Measurements from ENCODE around the gene MLXIP. TPM values are rescaled to one million over a fixed set of nuclear protein-coding genes. Genes with fewer than 3 reads are reported as not detected.
"Not testable (repeated sequence)": the region's sequence is repeated elsewhere in the genome, so short reads cannot be mapped to it uniquely, and the experiment has no call there.

MLXIP gene
- total RNA-seq, 1 experiment from 2014 or later, result 31.3 TPM

DNA sequence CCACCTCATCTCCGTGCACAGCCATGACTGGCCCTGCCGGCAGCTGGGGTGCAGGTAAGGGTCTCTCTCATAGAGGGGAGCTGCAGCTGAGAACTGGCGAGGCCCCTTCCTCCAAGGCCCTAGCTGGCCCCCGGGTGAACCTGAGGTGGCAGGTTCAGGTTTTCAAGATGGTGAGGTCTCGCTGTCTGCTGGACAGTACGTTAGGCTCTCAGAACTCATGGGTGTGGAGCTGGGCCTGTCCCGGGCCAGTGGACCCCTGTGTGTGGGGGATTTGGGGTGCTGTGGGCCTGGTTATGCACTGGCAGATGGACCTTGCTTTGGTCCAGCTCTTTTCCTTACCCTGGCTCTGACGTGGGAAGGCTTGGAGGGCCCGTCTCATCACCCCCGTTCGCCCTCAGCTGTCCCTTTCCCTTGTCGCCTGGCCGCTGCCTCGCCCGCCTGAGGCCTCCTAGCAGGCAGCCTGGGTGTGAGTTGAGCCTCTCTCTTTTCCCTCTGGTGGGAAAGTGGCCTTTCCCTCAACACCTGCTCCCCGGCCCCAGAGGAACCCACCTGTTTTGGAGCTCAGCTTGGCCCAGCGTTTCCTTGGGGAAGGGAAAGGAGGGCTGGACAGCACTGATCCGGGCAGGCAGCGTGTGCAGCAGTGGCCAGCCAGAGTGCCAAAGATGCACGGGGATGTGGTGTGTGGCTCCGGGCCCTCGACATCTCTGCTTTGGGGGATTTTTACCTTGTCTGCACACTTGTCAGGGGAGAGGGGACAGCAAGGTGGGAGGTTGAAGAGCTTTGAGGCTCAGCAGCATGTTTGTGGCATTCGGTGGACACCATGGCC is 67.2 kb downstream of the MLXIP start:
- no peak for DNase-seq (ENCODE audit: low spot score)

DNA sequence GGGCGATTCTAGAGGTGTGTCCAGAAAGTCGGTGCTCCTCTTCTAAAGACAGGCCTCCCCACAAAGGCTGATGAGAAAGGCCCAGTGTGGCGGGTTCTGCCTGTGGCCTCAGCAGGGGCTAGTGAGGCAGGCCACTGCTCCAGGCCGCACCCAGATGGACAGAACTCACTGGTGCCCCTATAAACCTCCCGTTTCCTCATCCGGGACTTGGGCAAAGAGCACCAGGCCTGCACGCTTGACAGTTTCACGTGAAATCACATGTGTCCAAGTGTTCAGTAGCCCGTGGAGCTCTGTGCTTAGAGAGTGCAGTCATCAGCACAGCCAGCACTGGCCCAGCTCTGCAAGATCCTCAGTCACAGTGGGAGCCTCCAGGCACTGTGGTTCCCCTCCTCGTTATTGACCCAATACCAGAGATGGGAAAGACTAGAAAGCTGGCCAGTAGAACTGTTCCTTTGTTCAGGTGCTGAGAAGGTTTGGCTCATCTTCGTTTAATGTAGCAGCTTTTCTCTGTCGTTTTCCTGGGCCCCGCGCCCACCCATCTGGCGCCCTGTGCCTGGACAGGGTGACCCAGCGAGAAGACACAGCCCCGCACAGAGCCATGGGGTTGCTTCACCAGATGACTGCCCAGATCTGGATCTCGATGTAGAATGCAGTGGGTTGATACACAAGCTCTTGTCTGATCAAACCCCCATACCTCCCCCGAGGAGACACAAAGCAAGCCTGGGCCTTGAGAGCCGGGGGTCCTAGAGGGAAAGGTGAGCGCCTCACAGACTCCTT is 69.1 kb downstream of the MLXIP start:
- no peak for DNase-seq (ENCODE audit: low spot score)

DNA sequence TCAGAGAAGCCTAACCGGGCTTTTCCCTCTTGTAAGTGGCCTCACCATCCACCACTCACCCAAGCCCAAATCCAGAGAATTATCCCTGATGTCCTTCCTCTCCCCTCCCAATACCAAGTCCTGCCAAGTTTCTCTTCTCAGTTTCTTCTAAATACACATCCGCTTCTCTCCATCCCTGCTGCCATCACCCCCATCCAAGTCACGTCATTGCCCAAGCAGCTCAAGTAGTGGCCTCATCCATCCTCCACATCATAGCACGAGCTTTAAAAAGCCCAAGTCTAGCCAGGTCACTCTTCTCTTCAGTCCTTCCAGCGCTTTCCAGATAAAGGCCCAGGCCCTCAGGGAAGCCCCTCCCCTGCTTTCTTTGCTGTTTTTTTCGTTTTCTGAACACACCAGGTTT is 70.1 kb downstream of the MLXIP start:
- no peak for DNase-seq (ENCODE audit: low spot score)

DNA sequence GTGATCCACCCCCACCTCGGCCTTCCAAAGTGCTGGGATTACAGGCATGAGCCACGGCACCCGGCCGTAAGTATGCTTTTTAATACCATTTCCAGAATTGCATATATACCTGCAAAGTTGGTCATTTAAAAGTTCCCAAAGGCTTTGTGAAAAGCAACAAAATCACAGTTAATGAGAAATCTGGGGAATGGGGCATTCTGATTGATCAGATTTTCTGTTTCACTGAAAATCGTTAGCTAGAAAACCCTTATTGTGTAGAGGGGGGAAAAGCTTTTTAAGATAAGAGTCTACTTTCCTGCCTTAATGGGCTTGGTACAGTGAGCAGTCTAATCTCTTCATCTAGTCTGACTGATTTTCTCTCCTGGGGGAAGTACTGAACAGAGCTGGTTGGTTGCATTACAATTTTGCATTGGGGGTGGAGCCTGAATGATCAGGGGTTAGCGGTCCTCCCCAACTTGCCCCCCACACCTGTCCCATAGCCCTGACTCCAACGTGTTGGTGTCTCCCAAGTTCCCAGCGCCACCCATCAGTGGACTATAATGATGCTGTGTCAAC is 71.6 kb downstream of the MLXIP start:
- no peak for DNase-seq (ENCODE audit: low spot score)

DNA sequence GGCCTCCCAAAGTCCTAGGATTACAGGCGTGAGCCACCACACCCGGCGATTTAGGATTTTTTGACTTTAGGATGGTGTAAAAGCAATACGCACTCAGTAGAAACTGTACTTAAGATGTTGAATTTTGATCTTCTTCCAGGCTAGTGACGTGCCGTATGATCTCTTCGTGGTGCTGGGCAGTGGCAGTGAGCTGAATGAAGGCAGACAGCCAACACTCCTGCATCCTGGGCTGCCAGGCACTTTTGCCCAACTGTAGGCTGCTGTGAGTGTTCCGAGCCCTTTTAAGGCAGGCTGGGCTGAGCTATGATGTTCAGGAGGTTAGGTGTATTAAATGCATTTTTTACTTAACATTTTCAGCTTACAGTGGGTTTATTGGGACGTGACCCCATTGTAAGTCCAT is 74.2 kb downstream of the MLXIP start:
- DNase-seq (ENCODE audit: low spot score), result no peak

DNA sequence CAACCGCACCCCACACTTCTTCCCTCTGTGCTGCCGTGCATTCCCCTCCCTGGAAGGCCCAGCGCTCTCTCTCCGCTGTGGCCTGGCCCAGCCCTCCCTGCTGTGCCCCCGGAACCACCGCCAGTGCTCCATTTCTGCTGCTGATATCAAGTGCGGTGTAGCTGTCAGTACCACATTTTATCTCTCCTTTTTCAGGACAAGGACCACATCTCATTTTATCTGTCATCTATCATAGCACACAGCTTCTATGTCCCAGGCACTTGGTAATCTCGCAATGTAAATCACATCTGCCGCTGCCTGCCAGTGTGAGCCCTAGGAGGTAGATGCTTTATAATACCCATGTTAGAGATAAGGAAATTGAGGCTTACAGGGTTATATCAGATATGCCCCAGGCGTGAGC is 77.1 kb downstream of the MLXIP start:
- DNase-seq (ENCODE audit: low spot score), result no peak

DNA sequence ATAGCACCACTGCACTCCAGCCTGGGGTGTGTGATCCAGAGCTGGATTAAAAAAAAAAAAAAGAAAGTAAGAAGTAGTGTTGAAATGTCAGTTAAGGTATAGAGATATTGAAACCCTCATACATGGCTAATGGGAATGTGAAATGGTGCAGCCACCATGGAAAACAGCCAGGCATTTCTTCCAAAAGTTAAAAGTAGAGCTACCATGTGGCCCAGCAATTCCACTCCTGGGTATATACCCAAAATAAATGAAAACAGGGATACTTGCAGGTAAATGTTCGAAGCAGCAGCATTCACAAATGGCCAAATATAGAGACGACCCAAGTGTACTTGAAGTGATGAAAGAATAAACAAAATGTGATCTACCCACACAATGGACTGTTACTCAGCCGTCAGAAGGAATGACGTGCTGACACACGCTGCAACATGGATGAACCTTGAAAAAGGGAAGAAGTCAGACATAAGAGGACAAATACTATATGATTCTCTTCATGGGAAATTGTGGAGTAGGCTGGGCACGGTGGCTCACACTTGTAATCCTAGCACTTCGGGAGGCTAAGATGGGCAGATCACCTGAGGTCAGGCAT is 80.2 kb downstream of the MLXIP start:
- DNase-seq (ENCODE audit: low spot score), result no peak

DNA sequence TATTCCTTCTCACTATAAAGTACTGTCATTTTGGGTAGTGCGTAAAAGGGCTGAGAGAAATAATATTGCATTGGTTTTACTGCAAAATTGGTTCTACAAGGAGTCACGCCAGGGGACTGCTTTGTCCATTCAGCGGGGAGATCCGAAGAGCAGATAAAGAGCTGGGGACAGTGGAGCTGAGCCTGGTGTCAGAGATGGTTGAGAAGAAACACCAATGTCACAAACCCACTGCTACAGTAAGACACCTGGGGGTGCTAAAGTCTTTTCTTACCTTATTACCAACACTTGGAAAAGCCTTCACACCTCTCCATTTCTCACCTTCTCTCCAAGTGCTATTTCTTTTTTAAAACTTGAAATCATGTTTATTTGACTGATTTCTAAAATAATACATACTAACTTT is 81.3 kb downstream of the MLXIP start:
- DNase-seq (ENCODE audit: low spot score), result no peak

DNA sequence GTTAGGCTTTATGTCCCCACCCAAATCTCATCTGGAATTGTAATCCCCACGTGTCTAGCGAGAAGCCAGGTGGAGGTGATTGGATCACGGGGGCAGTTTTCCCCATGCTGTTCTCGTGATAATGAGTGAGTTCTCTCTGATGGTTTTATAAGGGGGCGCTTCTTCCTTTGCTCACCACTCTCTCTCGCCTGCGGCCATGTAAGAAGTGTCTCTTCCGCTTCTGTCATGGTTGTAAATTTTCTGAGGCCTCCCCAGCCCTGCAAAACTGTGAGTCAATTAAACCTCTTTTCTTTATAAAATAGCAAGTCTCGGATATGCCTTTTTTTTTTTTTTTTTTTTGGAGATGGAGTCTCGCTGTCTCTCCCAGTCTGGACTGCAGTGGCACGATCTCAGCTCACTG is 82.2 kb downstream of the MLXIP start:
- no peak for DNase-seq (ENCODE audit: low spot score)

DNA sequence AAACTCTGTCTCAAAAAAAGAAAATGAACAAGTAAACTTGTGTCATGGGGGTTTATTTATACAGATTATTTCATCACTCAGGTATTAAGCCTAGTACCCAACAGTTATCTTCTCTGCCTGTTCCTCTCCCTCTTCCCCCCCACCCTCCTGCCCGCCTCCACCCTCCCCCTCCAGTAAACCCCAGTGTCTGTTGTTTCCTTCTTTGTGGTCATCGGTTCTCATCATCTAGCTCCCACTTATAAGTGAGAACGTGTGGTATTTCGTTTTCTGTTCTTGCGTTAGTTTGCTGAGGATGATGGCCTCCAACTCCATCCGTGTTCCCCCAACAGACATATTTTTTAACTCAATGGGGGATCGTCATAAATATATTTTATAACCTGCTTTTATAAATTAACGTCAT is 83.1 kb downstream of the MLXIP start:
- DNase-seq (ENCODE audit: low spot score), result no peak

DNA sequence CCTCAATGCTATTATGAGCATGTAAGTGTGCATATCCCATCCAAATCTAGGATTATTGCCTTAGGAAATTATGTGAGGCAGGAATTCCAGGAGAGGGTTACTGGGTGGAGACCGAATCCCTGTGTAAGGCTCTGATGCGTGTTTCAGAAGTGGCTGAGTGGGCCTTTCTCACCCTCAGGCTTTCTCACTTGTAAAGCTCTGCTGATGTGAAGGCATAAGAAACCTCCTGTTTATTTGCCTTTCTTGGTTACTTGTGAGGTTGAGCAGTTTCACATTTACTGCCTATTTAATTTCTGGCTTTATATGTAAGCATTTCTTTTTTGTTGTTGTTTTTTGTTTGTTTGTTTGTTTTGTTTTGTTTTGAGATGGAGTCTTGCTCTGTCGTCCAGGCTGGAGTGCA is 84.4 kb downstream of the MLXIP start:
- no peak for DNase-seq (ENCODE audit: low spot score)

DNA sequence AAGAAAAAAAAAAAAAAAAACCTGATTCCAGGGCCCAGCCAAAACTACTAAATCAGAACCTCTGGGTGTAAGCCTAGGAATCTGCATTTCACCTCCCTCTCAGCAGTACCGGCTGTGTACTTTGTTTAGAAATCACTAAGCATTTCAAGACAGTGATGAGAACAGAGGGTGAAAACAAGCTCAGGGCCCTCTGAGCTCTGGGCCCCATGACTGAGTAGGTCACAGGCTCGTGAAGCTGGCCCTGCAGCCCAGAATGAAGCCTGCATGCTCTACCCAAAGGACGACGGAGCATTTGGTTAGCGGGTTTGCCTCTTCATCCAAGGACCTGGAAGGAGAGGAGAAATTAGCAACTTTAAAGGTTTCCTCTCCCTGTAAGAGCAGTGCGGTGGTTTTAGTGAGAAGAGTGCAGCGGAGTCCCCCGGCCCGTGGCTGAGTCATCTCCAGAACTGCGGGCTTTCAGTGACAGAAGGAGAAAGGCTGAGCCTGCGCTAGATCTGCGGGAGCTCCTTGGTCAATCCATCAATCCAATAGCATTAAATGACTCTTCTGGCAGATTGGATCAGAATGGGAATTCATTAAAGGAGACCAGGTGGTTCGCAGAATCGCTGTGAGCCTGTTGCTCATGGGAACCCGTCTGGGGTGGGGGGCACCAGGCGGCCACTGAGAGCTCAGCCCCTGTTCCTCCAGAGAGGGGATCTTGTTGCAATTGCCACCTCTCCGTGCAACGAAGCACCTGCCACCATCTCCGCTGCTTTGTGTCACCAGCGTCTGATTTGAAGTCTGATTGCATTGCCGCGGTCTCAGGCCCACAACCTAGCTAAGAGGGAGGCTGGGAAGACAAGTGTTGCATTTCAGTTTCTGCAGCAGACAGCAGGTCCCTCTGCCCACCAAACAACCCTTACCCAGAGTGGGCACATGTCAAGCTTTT is 88.1 kb downstream of the MLXIP start:
- no peak for DNase-seq (ENCODE audit: low spot score)

DNA sequence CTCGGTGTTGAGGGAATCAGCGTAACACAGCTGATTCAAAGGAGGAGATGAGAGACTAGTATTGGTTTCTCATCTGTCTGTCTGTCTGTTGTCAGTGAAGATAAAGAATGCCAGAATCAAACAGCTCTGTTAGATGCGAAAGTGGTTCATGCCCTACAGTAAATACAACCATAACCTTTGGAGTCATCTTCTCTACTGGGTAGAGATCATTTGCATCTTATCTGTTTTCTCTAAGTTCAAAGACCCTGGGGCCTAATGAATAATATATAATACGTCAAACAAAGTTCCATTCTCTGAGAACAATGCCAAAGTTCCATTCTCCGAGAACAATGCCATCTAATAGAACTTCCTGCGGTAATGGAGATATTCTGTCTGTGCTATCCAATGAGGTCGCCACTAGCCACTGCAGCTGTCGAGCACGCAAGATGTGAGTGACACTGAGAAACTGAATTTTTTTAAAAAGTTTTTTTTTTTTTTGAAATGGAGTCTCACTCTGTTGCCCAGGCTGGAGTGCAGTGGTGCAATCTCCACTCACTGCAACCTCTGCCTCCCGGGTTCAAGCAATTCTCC is 88.9 kb downstream of the MLXIP start:
- DNase-seq (ENCODE audit: low spot score), result no peak

DNA sequence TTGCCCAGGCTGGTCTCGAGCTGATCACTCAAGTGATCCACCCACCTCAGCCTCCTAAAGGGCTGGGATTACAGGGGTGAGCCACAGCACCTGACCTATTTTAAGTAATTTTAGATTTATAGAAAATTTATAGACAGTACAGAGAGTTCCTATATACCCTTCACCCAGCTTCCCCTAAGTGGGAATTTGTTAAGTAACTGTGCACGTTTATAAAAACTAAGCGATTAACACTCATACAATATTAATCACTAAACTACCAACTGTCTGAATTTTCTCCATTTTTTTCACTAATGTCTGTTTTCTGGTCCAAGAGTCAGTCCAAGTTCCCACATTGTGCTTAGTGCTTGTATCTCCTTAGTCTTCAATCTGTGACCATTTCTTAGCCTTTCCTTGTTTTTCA is 89.9 kb downstream of the MLXIP start:
- DNase-seq (ENCODE audit: low spot score), result no peak

DNA sequence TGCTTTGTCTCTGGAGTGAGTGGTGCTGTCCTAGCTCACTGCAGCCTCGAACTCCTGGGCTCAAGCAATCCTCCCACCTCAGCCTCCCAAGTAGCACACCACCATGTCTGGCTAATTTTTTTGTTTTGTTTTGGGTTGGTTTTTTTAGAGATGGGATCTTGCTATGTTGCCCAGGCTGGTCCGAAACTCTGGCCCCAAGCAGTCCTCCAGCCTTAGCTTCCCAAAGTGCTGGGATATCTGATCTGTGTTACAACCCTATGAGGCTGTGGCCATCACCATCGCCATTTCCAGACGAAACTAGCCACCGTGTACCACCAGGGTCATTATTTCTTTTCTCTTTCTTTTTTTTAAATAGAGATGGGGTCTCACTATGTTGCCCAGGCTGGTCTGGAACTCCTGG is 92.8 kb downstream of the MLXIP start:
- DNase-seq (ENCODE audit: low spot score), result no peak

DNA sequence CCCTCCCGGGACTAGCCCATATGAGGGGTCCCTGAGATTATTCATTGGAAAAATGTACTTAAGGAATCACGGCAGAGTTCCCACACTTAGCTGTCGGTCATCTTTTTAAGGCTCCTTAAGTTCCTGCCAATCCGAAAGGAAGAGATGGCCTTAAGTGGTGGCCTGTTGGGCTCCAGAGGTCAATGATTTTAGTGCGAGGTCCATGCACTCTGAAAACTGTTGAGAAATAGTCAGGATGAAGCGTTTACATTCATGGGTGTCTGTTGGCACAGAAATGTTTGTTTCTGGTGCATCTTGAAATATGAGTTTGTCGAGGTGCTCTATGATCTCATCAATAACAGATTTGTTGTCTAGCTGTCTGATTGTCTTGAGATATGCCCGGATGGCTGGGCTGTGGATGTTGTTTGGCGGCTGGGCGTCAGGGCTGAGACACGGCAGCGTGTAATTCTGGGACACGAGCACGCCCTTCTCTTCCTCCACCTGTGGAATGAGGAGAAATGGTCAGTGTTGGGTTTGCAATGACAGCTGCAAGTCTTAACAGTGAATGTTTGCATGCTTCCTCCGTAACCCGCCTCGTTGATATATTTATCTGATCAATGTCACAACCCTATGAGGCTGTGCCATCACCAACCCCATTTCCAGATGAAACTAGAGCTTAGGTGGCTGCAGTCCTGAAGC is 93.8 kb downstream of the MLXIP start:
- DNase-seq (ENCODE audit: low spot score), result no peak

DNA sequence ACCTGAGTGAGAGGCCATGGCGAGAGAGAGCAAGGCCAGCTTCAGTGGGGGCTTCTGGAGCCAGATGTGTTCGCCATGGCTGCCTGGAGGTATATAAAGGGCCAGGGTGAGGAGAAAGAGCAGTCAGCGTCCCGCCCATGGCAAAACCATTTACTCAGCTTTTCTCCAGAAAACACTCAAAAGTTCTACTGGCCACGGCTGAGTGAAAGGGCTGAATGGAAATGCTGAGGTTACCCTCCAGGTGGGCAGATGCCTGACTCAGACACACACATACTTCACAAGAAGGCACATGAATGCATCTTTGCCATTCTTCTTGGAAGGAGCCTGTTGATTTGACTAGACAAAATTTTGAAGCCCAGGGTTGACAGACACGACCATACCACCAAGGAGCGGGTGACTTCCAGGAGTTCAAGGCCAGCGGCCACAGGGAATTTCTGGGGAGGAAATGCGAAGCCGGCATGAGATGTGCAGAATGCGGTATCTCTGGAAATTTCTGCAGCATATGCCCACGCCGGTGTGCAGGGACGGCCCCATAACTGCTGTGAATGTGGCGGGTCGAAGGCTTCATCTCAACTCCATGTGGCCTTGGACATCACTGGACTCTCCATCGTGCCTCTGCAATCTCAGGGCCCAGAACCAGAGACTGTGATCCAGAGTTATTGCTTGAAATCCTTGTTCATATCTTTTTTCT is 95.7 kb downstream of the MLXIP start, which contains the start of gene IL31:
TSS of gene IL31 (minus strand) at position 67 of the 691 bp plus-strand sequence. CDS start at position 18, 49 bp downstream.
- no peak for DNase-seq (ENCODE audit: low spot score)

DNA sequence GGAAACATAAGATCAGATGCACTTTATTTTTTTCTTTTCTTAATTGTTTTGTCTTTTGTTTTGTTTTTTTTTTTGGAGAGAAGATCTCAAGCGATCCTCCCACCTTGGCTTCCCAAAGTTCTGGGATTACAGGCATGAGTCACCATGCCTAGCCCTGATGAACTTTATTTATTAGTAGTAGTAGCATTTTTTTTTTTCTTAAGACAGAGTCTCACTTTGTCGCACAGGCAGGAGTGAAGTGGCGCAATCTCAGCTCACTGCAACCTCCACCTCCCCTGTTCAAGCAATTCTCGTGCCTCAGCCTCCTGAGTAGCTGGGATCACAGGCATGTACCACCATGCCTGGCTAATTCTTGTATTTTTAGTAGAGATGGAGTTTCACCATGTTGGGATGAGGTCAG is 97.9 kb downstream of the MLXIP start:
- not testable (repeated sequence) for DNase-seq (ENCODE audit: low spot score)

DNA sequence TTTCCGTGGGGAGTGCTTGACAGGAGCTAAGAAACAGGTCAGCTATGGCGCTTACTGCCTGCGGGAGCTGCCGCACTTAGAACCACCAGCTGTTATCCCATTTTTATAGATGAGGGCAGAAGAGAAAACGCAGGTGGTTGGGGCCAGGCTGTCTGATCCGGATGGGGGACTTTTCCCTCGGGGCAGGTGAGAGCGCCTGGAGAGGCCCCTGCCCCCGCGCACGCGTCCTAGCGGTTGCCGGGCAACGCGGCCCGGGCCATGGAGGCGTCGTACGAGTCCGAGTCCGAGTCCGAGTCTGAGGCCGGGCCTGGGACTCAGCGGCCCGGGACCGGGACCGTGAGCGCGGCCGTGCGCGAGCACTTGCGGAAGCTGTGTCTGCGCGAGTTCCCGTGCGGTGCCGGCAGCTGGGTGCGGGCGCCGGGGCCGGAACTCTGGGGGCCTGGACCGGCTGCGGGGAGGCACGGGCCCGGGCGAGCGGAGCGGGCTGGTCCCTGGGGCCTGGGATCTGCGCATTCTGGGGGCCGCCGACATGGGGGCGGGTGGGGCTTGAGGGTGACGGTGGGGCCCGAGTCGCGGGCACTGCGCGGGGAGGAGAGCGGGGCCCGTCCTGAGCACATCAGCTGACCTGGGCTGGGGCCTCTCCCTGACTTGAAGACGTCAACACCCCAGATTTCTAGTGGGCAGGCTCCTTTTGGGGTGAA is 104.5 kb downstream of the MLXIP start, which contains the start of gene LRRC43:
TSS of gene LRRC43 (plus strand) at position 237 of the 701 bp plus-strand sequence. CDS start at position 259, 22 bp downstream.
- no peak for DNase-seq (ENCODE audit: low spot score)

All from HT-29 (cell line).